SK-N-SH (cell line): Measurements from ENCODE around the gene NOXA1. TPM values are rescaled to one million over a fixed set of nuclear protein-coding genes. Genes with fewer than 3 reads are reported as not detected.

Experiments
- CTCF ChIA-PET: fragments of 300-600, 350-600 bp; formaldehyde crosslinking; extraction: SDS; loops from one replicate; lab custom pipeline; 2021; lab: Yijun Ruan, JAX
- POLR2A ChIA-PET: fragments of 350-600 bp; sonication (Branson Sonifier 250); formaldehyde crosslinking; extraction: SDS; loops from one replicate; lab custom pipeline; 2020; ENCODE audit warnings: antibody characterized with exemption, inconsistent platforms; lab: Yijun Ruan, JAX
- DNase-seq: peaks from one replicate; pipeline ENCODE4 v3.0.0; 2012
- H2AFZ ChIP-seq: fragments of 200-600 bp; sonication (generic); 2 replicates; pipeline ENCODE4 v1.8.1; 2016; ENCODE audit warnings: antibody characterized with exemption, mild to moderate bottlenecking, low read depth
- H3F3A ChIP-seq: fragments of 200-600 bp; sonication (generic); replicated peaks from 2 replicates; pipeline ENCODE3; 2016; ENCODE audit warnings: antibody characterized with exemption, mild to moderate bottlenecking; ENCODE audit not compliant: insufficient read depth
- H3K27ac ChIP-seq, 2 experiments: fragments of 200-500 bp in 1 of 2; fragments of 200-600 bp in 1 of 2; sonication (Bioruptor generic) in 1 of 2; sonication (generic), shearing (Covaris generic) in 1 of 2; 2 replicates each; pipeline versions ENCODE4 v1.5.1 to v1.6.1; 2014 to 2016; ENCODE audit warnings: low read depth in 2 of 2, inconsistent platforms in 1 of 2, low read length in 1 of 2, mild to moderate bottlenecking in 1 of 2, mixed read lengths in 1 of 2
- H3K27me3 ChIP-seq: fragments of 200-600 bp; sonication (generic), shearing (Covaris generic); 2 replicates; pipeline ENCODE4 v1.6.1; 2016; ENCODE audit warnings: mixed run types; ENCODE audit not compliant: insufficient read depth
- H3K36me3 ChIP-seq, 2 experiments: fragments of 200-500 bp in 1 of 2; fragments of 200-600 bp in 1 of 2; sonication (Bioruptor generic) in 1 of 2; sonication (generic) in 1 of 2; replicated peaks in 1 of 2; 2 replicates each; pipeline versions ENCODE3 to v1.5.1; 2014 to 2016; ENCODE audit warnings: low read length in 1 of 2, mild to moderate bottlenecking in 1 of 2; ENCODE audit not compliant: insufficient read depth in 2 of 2, control insufficient read depth in 1 of 2
- H3K4me1 ChIP-seq, 2 experiments: fragments of 200-500 bp in 1 of 2; fragments of 200-600 bp in 1 of 2; sonication (Bioruptor generic) in 1 of 2; sonication (generic), shearing (Covaris generic) in 1 of 2; 2 replicates each; pipeline versions ENCODE4 v1.5.1 to v1.6.1; 2014 to 2016; ENCODE audit warnings: low read depth in 1 of 2, low read length in 1 of 2, mixed run types in 1 of 2; ENCODE audit not compliant: insufficient read depth in 2 of 2, control insufficient read depth in 1 of 2
- H3K4me2 ChIP-seq: fragments of 200-600 bp; sonication (generic), shearing (Covaris generic); 2 replicates; pipeline ENCODE4 v1.6.1; 2017; ENCODE audit warnings: mixed run types
- H3K4me3 ChIP-seq, 2 experiments: fragments of 200-500 bp in 1 of 2; fragments of 200-600 bp in 1 of 2; sonication (Bioruptor generic) in 1 of 2; sonication (generic), shearing (Covaris generic) in 1 of 2; 2 replicates each; pipeline versions ENCODE4 v1.5.1 to v1.8.1; 2014 to 2016; ENCODE audit warnings: low read depth in 2 of 2, inconsistent platforms in 1 of 2, low read length in 1 of 2, mild to moderate bottlenecking in 1 of 2, mixed read lengths in 1 of 2, moderate library complexity in 1 of 2
- H3K79me2 ChIP-seq: fragments of 200-600 bp; sonication (generic); 2 replicates; pipeline ENCODE4 v1.8.1; 2017; ENCODE audit warnings: mild to moderate bottlenecking; ENCODE audit not compliant: insufficient read depth
- H3K9ac ChIP-seq: fragments of 200-600 bp; sonication (generic); 2 replicates; pipeline ENCODE4 v1.6.1; 2017; ENCODE audit warnings: mixed run types
- H3K9me2 ChIP-seq: fragments of 200-600 bp; sonication (generic); 2 replicates; pipeline ENCODE4 v1.6.1; 2017; ENCODE audit warnings: mixed run types
- H3K9me3 ChIP-seq: fragments of 200-600 bp; sonication (generic); 2 replicates; pipeline ENCODE4 v1.6.1; 2017; ENCODE audit warnings: mixed run types, mild to moderate bottlenecking, moderate library complexity
- H4K20me1 ChIP-seq: fragments of 200-600 bp; sonication (generic); 2 replicates; pipeline ENCODE4 v1.6.1; 2017; ENCODE audit warnings: mild to moderate bottlenecking, mixed run types; ENCODE audit not compliant: insufficient read depth
- EP300 ChIP-seq, 2 experiments: IDR thresholded peaks; 2 replicates each; pipeline versions ENCODE4 v1.4.0 to v1.6.1; 2012; ENCODE audit warnings: borderline replicate concordance in 1 of 2, low read depth in 1 of 2, low read length in 1 of 2
- GABPA ChIP-seq: IDR thresholded peaks from 2 replicates; pipeline ENCODE4 v1.4.0; 2012; ENCODE audit warnings: low read depth, mild to moderate bottlenecking
- MEF2A ChIP-seq: IDR thresholded peaks from 2 replicates; pipeline ENCODE4 v1.4.0; 2012; ENCODE audit warnings: low read depth, borderline replicate concordance
- RCOR1 ChIP-seq: fragments of 150-350 bp; IDR thresholded peaks from 2 replicates; pipeline ENCODE4 v1.6.1; 2017; ENCODE audit warnings: antibody characterized with exemption, low read length
- TAF1 ChIP-seq: IDR thresholded peaks from 2 replicates; pipeline ENCODE4 v1.6.1; 2012; ENCODE audit warnings: low read depth, mild to moderate bottlenecking, low read length, moderate library complexity, borderline replicate concordance
- TCF12 ChIP-seq: IDR thresholded peaks from 2 replicates; pipeline ENCODE4 v1.4.0; 2012
- WGBS: methylation state at CpG from one replicate; pipeline ENCODE4 v1.1.6; 2017; ENCODE audit warnings: low lambda C conversion rate; 5-methylcytosine and 5-hydroxymethylcytosine counted together
- polyA plus RNA-seq, 3 experiments: library from polyadenylated mRNA; depleted of rRNA; stranded (reverse); fragments of >200 nt; gene quantifications; 2 replicates each; pipeline ENCODE4 v1.2.3, GENCODE V29; 2012
- TF ChIP-seq, protein P1 (sequence below): fragments of 200-600 bp; sonication (generic); IDR thresholded peaks from 2 replicates; pipeline ENCODE4 v1.6.1; 2017; ENCODE audit warnings: antibody characterized with exemption, mild to moderate bottlenecking, moderate library complexity
- TF ChIP-seq, protein P2 (sequence below): IDR thresholded peaks from 2 replicates; pipeline ENCODE4 v1.4.0; 2012; ENCODE audit warnings: low read depth, borderline replicate concordance
- TF ChIP-seq, protein P3 (sequence below): fragments of 150-350 bp; IDR thresholded peaks from 2 replicates; pipeline ENCODE4 v1.6.1; 2016; ENCODE audit warnings: mild to moderate bottlenecking, low read depth, low read length

The NOXA1 gene
- polyA plus RNA-seq, 1 of the 3 experiments (the other 2 are of a cell fraction), result 0.39 TPM

DNA sequence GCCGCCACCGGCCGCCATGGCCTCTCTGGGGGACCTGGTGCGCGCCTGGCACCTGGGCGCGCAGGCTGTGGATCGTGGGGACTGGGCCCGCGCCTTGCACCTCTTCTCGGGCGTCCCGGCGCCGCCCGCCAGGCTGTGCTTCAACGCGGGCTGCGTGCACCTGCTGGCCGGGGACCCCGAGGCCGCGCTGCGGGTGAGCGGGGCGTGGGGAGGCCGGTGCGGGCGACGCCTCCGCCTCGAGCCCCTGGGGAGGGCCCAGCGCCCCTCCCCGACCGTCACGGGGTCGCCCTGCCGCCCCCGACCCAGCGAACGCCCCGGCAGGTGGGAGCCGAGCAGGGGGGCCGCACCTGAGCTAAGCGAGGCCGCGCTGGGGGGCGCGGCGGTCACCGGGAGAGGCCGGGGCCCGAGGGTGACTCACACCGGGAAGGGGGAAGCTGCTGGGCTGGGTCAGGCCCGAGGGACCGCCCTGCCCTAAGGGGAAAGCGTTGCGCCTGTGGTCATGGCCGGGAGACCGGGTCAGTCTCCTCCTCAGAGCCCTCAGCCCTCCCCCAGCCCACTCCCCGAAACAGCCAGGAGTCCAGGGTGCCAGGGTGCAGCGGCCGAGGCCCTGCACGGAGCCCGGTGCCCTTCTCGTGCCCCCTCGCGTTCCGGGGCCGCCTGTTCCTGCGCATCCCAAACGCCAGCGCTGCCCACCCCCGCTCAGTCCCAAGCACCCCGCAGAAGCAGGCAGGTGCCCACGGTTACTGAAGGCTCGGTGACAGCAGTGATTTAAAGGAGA lies 510 bp downstream of the NOXA1 start:
- H3K79me2 ChIP-seq, result peaks cover 28% of the 10 kb centered on the region
- POLR2A ChIA-PET, result interaction anchor here (0.6 to 1.0 kb wide), 9 partner anchors 22 to 187 kb away, joined by 3 to 5 read pairs (median 3); partner anchors contain the start of gene NRARP
- H3K27me3 ChIP-seq, result no peaks in the 10 kb centered on the region
- peak overlapping the region; percentile 81 to 86 for H3K4me3 ChIP-seq
- H3K27ac ChIP-seq, result no peak overlapping the region
- no peak for DNase-seq
- H3K9me3 ChIP-seq, result no peaks in the 10 kb centered on the region
- H2AFZ ChIP-seq, result peak overlapping the region; percentile 88; the same call in 1 of the 2 replicates
- CTCF ChIA-PET, result interaction anchor here (0.7 to 4.4 kb wide), 28 partner anchors 9 to 661 kb away, joined by 3 to 27 read pairs (median 5); partner anchors contain the start of genes ENTPD8, MRPL41, NRARP and NSMF
- H3K4me2 ChIP-seq, result peak overlapping the region; percentile 59
- H3K9ac ChIP-seq, result no peak overlapping the region
- no peaks in the 10 kb centered on the region for H3K9me2 ChIP-seq
- H3K4me1 ChIP-seq, result peaks cover 0 to 21% of the 10 kb centered on the region in 2 experiments; a peak in 2 of 4 replicates
- WGBS, result 100% methylated on average over 2 of the region's 77 CpGs
- no peaks in the 10 kb centered on the region for H3K36me3 ChIP-seq
- no peaks in the 10 kb centered on the region for H4K20me1 ChIP-seq
- H3F3A ChIP-seq, result peaks cover 13% of the 10 kb centered on the region
- TF ChIP-seq, protein P1, sequence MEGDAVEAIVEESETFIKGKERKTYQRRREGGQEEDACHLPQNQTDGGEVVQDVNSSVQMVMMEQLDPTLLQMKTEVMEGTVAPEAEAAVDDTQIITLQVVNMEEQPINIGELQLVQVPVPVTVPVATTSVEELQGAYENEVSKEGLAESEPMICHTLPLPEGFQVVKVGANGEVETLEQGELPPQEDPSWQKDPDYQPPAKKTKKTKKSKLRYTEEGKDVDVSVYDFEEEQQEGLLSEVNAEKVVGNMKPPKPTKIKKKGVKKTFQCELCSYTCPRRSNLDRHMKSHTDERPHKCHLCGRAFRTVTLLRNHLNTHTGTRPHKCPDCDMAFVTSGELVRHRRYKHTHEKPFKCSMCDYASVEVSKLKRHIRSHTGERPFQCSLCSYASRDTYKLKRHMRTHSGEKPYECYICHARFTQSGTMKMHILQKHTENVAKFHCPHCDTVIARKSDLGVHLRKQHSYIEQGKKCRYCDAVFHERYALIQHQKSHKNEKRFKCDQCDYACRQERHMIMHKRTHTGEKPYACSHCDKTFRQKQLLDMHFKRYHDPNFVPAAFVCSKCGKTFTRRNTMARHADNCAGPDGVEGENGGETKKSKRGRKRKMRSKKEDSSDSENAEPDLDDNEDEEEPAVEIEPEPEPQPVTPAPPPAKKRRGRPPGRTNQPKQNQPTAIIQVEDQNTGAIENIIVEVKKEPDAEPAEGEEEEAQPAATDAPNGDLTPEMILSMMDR, result no peak
- TF ChIP-seq, protein P2, sequence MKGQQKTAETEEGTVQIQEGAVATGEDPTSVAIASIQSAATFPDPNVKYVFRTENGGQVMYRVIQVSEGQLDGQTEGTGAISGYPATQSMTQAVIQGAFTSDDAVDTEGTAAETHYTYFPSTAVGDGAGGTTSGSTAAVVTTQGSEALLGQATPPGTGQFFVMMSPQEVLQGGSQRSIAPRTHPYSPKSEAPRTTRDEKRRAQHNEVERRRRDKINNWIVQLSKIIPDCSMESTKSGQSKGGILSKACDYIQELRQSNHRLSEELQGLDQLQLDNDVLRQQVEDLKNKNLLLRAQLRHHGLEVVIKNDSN, result no peak
- TF ChIP-seq, protein P3, sequence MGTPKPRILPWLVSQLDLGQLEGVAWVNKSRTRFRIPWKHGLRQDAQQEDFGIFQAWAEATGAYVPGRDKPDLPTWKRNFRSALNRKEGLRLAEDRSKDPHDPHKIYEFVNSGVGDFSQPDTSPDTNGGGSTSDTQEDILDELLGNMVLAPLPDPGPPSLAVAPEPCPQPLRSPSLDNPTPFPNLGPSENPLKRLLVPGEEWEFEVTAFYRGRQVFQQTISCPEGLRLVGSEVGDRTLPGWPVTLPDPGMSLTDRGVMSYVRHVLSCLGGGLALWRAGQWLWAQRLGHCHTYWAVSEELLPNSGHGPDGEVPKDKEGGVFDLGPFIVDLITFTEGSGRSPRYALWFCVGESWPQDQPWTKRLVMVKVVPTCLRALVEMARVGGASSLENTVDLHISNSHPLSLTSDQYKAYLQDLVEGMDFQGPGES, result no peak
- TF ChIP-seq GABPA (no peak), TCF12 (no peak), RCOR1 (no peak)

DNA sequence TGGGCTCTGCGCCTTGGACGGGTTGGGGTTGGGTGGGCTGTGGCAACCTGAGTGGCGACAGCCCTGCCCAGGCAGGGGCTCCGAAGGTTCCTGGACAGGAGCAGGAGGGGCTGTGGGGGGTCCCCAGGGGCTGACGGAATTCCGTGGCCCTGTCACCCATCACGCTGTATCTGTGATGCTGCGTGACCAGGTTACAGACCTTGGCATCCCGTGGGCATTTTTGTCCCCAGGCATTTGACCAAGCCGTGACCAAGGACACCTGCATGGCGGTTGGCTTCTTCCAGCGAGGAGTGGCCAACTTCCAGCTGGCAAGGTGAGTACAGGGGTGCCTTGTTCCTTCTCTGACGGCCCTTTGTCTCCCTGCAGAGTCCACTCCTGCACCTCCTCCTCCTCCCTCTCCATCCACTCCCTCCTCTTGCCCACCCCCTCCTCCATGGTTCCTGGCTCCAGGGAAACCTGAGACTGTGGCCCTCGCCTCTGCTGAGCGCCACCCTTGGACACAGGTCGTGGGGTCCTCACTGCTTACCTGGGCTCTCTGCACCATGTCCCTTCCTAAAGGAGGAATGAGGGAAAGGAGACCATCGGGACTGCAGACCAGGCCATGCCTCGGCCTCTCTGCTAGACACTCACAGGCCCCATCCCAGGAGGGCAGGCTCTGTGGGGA lies 3.0 kb downstream of the NOXA1 start:
- peak overlapping the region in 1 of 2 experiments; percentile 36; a peak in 1 of 4 replicates for H3K27ac ChIP-seq
- TF ChIP-seq MEF2A (no peak), EP300 (IDR thresholded peaks at IDR 0.05; ENCODE audit: borderline replicate concordance in 1 of 2, low read depth in 1 of 2, low read length in 1 of 2) (no peak), TAF1 (no peak)
- TF ChIP-seq, all 33 proteins: peak for 0
- ChIA-PET CTCF (interaction anchor here (1.4 to 4.4 kb wide), 2 partner anchors 124 to 139 kb away, joined by 3 to 25 read pairs; partner anchors contain the start of gene NRARP), POLR2A (no interaction called here)
- H4K20me1 ChIP-seq, result no peaks in the 10 kb centered on the region
- peaks cover 0 to 30% of the 10 kb centered on the region in 2 experiments; a peak in 2 of 4 replicates for H3K4me1 ChIP-seq
- no peaks in the 10 kb centered on the region for H3K36me3 ChIP-seq
- no peaks in the 10 kb centered on the region for H3K9me3 ChIP-seq
- no peak overlapping the region for H3K4me2 ChIP-seq
- H3K27me3 ChIP-seq, result no peaks in the 10 kb centered on the region
- H3K4me3 ChIP-seq, result no peak overlapping the region
- no peak for DNase-seq
- peaks cover 13% of the 10 kb centered on the region for H3K79me2 ChIP-seq
- no peaks in the 10 kb centered on the region for H3K9me2 ChIP-seq
- H3K9ac ChIP-seq, result no peak overlapping the region
- WGBS, result 85% methylated on average over 6 of the region's 18 CpGs
- no peak overlapping the region for H2AFZ ChIP-seq
- H3F3A ChIP-seq, result peaks cover 9% of the 10 kb centered on the region
